ENCODE data around the gene CMSS1.

The CMSS1 gene

GRCh38 chr3:99943931-99944761, 126.5 kb downstream of the CMSS1 start:
- H3K36me3 Mint-ChIP-seq: peaks cover 0 to 9% of the 10 kb centered on the region in 2 donors
- DNase-seq (no peak), ATAC-seq (replicated peaks) (no peak)
- no peak overlapping the region for H3K27ac Mint-ChIP-seq
- H3K4me1 Mint-ChIP-seq: peaks cover 13 to 27% of the 10 kb centered on the region in 2 donors
- H3K4me3 Mint-ChIP-seq: no peak overlapping the region
- no peaks in the 10 kb centered on the region for H3K27me3 Mint-ChIP-seq
- no peaks in the 10 kb centered on the region for H3K9me3 Mint-ChIP-seq

- H3K27me3 Mint-ChIP-seq: no peaks in the 10 kb centered on the region
- H3K27ac Mint-ChIP-seq: no peak overlapping the region
- no peak for ATAC-seq (replicated peaks)
- DNase-seq: no peak
- no peak overlapping the region for H3K4me3 Mint-ChIP-seq
- peaks cover 8 to 24% of the 10 kb centered on the region in 2 donors for H3K4me1 Mint-ChIP-seq
- H3K9me3 Mint-ChIP-seq: no peaks in the 10 kb centered on the region
- peaks cover 0 to 8% of the 10 kb centered on the region in 2 donors for H3K36me3 Mint-ChIP-seq
Observed at GRCh38 chr3:99945328-99945995, 127.8 kb downstream of the CMSS1 start.

- H3K4me1 Mint-ChIP-seq: peaks cover 11 to 28% of the 10 kb centered on the region in 2 donors
- no peak overlapping the region for H3K27ac Mint-ChIP-seq
- DNase-seq (no peak), ATAC-seq (replicated peaks) (no peak)
- H3K27me3 Mint-ChIP-seq: no peaks in the 10 kb centered on the region
- peaks cover 0 to 7% of the 10 kb centered on the region in 2 donors for H3K36me3 Mint-ChIP-seq
- no peaks in the 10 kb centered on the region for H3K9me3 Mint-ChIP-seq
- H3K4me3 Mint-ChIP-seq: no peak overlapping the region
Observed at GRCh38 chr3:99947356-99947755, 129.7 kb downstream of the CMSS1 start.

- Mint-ChIP-seq H3K27ac (no peak overlapping the region), H3K27me3 (no peaks in the 10 kb centered on the region), H3K4me3 (no peak overlapping the region), H3K4me1 (peaks cover 11 to 29% of the 10 kb centered on the region in 2 donors), H3K9me3 (no peaks in the 10 kb centered on the region), H3K36me3 (peaks cover 0 to 3% of the 10 kb centered on the region in 2 donors)
- DNase-seq (no peak), ATAC-seq (replicated peaks) (no peak)
Observed at GRCh38 chr3:99948467-99949089, 130.9 kb downstream of the CMSS1 start.

GRCh38 chr3:99949956-99950670, 132.5 kb downstream of the CMSS1 start:
- Mint-ChIP-seq H3K4me3 (no peak overlapping the region), H3K4me1 (peaks cover 9 to 33% of the 10 kb centered on the region in 2 donors), H3K27me3 (no peaks in the 10 kb centered on the region), H3K36me3 (peaks cover 3% of the 10 kb centered on the region in 2 donors), H3K9me3 (no peaks in the 10 kb centered on the region), H3K27ac (peak overlapping the region; percentile 65)
- DNase-seq (no peak), ATAC-seq (replicated peaks) (peak in 1 of 2 donors; percentile 25)

- no peak overlapping the region for H3K4me3 Mint-ChIP-seq
- peaks cover 9 to 29% of the 10 kb centered on the region in 2 donors for H3K4me1 Mint-ChIP-seq
- DNase-seq (no peak), ATAC-seq (replicated peaks) (no peak)
- H3K36me3 Mint-ChIP-seq: peaks cover 3% of the 10 kb centered on the region in 2 donors
- H3K27me3 Mint-ChIP-seq: no peaks in the 10 kb centered on the region
- H3K9me3 Mint-ChIP-seq: no peaks in the 10 kb centered on the region
- H3K27ac Mint-ChIP-seq: no peak overlapping the region
Observed at GRCh38 chr3:99950921-99951320, 133.3 kb downstream of the CMSS1 start.

DNA sequence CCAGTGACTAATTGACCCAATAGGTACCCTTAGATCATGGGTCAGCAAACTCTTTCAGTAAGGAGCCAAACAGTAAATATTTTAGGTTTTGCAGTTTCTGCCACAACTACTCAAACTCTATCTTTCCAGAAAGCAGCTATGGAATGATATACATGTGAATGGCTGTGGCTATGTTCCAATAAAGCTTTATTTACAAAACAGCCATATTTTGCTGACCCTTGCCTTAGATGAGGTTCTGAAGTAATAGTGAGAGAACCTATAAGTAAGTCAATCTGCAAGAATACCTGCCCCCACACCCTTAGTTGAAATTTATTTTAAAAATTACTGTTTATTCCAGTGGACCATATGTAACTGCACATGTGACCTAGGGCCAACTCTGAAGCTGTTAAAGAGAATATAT, 134.0 kb downstream of the CMSS1 start:
- no peak overlapping the region for H3K4me3 Mint-ChIP-seq
- no peaks in the 10 kb centered on the region for H3K9me3 Mint-ChIP-seq
- no peak for ATAC-seq (replicated peaks)
- no peak overlapping the region for H3K27ac Mint-ChIP-seq
- no peak for DNase-seq
- peaks cover 9 to 29% of the 10 kb centered on the region in 2 donors for H3K4me1 Mint-ChIP-seq
- no peaks in the 10 kb centered on the region for H3K27me3 Mint-ChIP-seq
- peaks cover 3 to 5% of the 10 kb centered on the region in 2 donors for H3K36me3 Mint-ChIP-seq

- H3K27ac Mint-ChIP-seq: no peak overlapping the region
- no peak overlapping the region for H3K4me3 Mint-ChIP-seq
- H3K9me3 Mint-ChIP-seq: no peaks in the 10 kb centered on the region
- H3K4me1 Mint-ChIP-seq: peaks cover 9 to 30% of the 10 kb centered on the region in 2 donors
- H3K36me3 Mint-ChIP-seq: peaks cover 3 to 7% of the 10 kb centered on the region in 2 donors
- ATAC-seq (replicated peaks) (no peak), DNase-seq (no peak)
- no peaks in the 10 kb centered on the region for H3K27me3 Mint-ChIP-seq
Observed at GRCh38 chr3:99952306-99952705, 134.6 kb downstream of the CMSS1 start.

DNA sequence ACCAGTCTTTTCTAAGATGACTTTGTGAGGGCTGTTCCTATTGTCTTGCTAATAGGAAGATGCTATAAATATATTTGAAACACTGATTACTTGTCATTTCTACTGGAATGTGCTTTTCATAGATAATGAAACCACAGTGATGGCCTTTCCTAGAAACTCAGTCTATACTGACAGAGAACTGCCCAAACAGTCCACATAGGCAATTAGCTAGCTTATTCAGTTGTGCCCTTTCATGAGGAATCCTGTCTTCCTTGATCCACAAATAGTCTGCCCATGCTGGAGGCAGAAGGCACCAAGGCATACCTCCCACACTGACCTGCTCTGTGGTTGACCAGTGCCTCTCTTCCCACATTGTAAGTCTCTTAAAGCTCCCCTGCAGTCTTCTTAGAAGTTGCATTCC, 135.9 kb downstream of the CMSS1 start:
- peaks cover 3 to 7% of the 10 kb centered on the region in 2 donors for H3K36me3 Mint-ChIP-seq
- DNase-seq (no peak), ATAC-seq (replicated peaks) (no peak)
- H3K4me3 Mint-ChIP-seq: no peak overlapping the region
- peaks cover 11 to 40% of the 10 kb centered on the region in 2 donors for H3K4me1 Mint-ChIP-seq
- no peak overlapping the region for H3K27ac Mint-ChIP-seq
- H3K27me3 Mint-ChIP-seq: no peaks in the 10 kb centered on the region
- H3K9me3 Mint-ChIP-seq: no peaks in the 10 kb centered on the region

DNA sequence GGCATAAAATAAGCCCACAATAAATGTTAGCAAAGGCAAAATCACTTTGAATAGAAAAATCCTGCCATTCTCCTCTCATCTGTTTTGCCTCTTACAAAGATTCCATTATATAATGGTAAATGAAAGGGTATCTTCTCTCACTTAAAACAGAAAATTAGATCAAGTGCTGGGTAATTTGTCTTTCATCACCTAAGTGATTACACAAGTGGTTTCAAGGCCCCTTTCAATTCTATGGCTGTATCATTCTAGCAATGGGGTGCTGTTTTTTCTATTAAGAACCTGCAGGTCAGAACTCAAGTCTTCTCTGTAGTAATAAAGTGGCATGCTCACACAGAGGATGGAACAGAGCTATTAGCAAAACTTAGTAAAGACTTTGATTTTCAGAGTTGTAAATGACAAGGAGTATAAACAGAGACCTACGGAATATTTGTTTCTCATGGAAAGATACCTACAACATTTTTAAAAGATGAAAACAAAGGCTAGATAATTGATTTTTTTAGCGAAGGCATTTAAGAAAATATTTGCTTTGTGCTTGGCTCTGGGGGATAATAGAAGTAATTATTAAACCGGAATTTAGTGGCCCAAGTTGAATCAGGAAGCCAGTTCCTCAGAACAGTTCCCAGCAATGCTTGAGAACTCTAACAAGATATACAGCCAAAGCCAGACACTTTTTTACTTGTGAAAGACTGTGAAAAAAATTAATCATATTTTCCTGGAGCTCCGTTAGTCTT, 137.4 kb downstream of the CMSS1 start:
- ATAC-seq (replicated peaks) (no peak), DNase-seq (no peak)
- Mint-ChIP-seq H3K27me3 (no peaks in the 10 kb centered on the region), H3K4me1 (peaks cover 12 to 36% of the 10 kb centered on the region in 2 donors), H3K9me3 (no peaks in the 10 kb centered on the region), H3K36me3 (peaks cover 3 to 7% of the 10 kb centered on the region in 2 donors), H3K4me3 (no peak overlapping the region), H3K27ac (no peak overlapping the region)

DNA sequence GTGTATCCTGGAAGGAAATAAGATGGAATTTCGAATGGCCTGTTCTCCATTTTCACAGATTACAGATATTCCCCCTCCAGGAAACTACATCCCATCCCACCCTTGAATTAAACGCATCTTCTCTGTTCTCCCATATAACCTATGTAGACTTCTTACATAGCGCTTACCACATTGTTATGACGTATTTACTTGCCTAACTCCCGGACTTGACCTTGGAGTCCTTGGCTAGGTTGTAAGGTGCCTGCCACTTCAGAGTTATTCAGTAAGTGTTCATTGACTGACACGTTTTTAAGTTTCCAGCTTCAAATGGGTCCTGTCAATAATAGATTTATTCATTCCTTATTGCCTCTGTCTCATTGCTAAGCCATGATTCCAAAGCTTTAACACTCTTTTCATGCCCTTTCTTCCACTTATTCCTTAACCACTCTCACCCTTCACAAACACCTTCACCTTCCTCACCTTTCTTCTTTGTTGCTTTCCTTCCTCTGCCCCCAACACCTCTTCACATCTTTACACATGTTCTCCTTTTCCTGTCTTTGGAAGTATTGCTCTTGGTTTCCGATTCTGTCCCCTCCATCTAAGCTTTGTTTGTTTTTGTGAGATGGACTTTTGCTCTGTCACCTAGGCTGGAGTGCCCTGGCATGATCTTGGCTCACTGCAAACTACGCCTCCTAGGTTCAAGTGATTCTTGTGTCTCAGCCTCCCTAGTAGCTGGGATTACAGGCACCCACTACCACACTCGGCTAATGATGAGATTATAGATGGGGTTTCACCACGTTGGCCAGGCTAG, 138.3 kb downstream of the CMSS1 start:
- H3K27me3 Mint-ChIP-seq: no peaks in the 10 kb centered on the region
- H3K9me3 Mint-ChIP-seq: no peaks in the 10 kb centered on the region
- ATAC-seq (replicated peaks): no peak
- H3K27ac Mint-ChIP-seq: no peak overlapping the region
- no peak overlapping the region for H3K4me3 Mint-ChIP-seq
- peaks cover 8 to 27% of the 10 kb centered on the region in 2 donors for H3K4me1 Mint-ChIP-seq
- DNase-seq: no peak
- H3K36me3 Mint-ChIP-seq: peaks cover 0 to 7% of the 10 kb centered on the region in 2 donors

GRCh38 chr3:99957151-99957796, 139.6 kb downstream of the CMSS1 start:
- H3K27me3 Mint-ChIP-seq: no peaks in the 10 kb centered on the region
- no peak for ATAC-seq (replicated peaks)
- H3K36me3 Mint-ChIP-seq: peaks cover 0 to 7% of the 10 kb centered on the region in 2 donors

More at GRCh38 chr3:99957151-99957796, 139.6 kb downstream of the CMSS1 start:
- Mint-ChIP-seq H3K9me3 (no peaks in the 10 kb centered on the region), H3K4me1 (peaks cover 11 to 29% of the 10 kb centered on the region in 2 donors), H3K4me3 (no peak overlapping the region), H3K27ac (no peak overlapping the region)
- no peak for DNase-seq

Data from stimulated activated naive B cell treated with anti-CD40 and anti-IgM and Interleukin-4, amounts not matched to agents 10 μg/mL and 1 μg/mL and 100 μg/mL, for 72 hours (primary cell).